Left hindlimb (tissue), 1 donor: ENCODE measurements around the gene KIAA1671.

ENCODE experiments used
- DNase-seq: peaks from one replicate; pipeline ENCODE4 v3.0.0-alpha.2; 2018

KIAA1671 gene

DNA sequence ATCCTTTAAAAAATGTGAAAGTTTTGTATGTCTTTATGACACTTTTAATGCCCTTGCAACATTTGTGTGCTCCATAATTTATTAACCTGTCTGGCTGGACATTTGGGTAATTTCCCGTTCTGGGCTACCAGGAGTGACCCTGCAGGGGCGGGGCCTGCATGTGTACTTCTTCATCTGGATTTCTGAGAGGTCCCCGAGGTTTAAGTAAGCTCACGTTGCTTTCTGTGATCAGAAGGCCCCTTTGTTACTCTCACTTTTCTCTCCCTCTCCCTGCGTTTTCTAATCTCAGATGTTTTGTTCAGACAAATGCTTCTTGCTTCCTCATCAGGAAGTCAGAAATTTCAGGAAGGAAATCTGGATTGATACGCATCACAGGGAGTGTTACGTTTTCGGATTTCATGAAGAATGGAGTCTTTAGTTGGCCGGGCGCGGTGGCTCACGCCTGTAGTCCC is 168.3 kb downstream of the KIAA1671 start:
- no peak for DNase-seq

GRCh38 chr22:25122136-25122764 is 169.7 kb downstream of the KIAA1671 start:
- DNase-seq: no peak

- DNase-seq: no peak
Observed at GRCh38 chr22:25123677-25124076, 171.2 kb downstream of the KIAA1671 start.

- DNase-seq: no peak
Observed at GRCh38 chr22:25125693-25126357, 173.3 kb downstream of the KIAA1671 start.

DNA sequence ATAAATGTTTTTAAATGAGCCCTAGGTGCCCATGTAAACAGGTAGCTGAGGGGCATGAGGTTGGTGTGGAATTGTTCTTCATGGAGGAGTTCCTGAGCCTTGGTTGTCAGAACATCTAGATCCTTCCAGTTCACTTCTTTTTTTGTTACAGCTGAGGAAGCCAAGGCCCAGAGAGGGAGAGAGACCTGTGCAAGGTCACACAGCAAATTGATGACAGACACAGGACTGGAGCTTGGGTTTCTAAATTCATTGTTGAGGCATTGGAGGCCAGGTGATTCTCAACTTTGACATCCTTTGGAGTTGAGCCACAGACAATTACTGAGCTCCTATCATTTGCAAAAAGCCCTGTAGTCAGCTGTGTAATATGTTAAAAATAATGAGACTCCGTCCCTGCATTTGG is 174.0 kb downstream of the KIAA1671 start:
- no peak for DNase-seq

DNA sequence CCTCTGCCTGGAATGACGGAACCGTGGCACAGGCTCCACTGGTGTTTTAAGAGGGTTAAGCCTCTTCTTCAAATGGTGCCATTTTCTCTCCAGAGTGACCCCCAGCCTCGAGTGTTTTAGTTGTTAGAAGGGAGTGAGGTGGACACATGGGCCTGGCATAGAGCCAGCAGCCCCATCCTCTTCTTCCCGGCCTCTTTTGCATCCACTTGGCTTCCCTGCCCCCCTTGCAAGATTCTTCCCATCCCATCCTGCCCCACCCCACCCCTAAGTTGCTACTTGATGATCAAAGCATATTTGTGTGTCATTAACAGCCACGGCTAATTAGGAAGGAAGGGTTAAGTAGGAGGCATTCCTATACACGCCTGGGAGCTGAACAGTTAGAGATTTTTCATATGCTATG is 174.8 kb downstream of the KIAA1671 start:
- no peak for DNase-seq

GRCh38 chr22:25130462-25130861 is 177.9 kb downstream of the KIAA1671 start:
- DNase-seq: no peak

- DNase-seq: no peak
Observed at GRCh38 chr22:25131198-25131887, 178.8 kb downstream of the KIAA1671 start.

- DNase-seq: no peak
Observed at GRCh38 chr22:25134028-25134427, 181.5 kb downstream of the KIAA1671 start.

DNA sequence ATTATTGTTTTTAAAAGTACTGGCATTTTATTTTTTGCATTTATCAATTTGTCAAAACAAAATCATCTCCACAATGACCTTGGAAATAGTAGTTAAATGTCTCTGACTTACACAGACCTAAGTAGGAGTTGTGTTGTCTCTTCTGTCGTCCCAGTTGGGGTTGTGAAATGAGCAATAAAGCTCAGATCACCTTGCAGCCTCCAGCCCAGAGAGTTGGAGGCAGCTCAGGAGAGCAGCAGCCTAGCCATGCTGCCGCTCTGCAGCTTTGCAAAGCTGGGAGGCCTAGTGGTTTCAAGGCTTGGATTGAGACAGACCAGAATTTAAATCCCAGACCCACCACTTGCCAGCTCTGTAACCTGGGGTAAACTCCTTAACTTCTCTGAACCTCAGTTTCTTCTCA is 181.9 kb downstream of the KIAA1671 start:
- no peak for DNase-seq

DNA sequence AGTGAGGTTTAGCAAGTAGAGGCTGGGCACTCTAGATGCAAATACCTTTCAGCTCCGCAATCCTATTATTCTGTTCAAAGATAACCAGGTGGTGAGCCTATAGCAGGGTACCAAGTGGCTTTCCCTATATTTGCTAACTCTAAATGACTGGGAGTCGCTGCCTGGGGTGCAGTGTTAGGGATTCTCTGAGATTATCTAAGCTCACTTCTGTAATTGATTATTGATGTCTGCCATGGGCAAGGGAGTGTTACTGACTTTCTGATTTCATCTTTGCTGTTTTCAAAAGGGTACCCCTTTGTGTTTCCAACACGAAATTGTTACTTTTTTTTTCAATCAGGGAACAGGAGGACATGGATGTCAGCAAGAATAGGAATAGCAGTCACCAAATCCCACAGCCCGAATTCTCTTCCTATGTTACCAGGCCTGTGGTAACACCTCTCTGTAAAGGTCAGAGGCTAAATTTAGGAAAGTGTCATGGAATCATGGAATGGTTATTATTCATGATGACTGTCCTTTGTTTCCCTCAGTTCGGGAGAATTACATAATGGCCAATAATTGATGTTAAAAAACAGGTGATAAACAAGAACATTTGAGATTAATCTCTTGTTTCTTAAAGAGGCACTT is 184.5 kb downstream of the KIAA1671 start:
- DNase-seq: no peak

- DNase-seq: no peak
Observed at GRCh38 chr22:25137577-25138525, 185.3 kb downstream of the KIAA1671 start.

DNA sequence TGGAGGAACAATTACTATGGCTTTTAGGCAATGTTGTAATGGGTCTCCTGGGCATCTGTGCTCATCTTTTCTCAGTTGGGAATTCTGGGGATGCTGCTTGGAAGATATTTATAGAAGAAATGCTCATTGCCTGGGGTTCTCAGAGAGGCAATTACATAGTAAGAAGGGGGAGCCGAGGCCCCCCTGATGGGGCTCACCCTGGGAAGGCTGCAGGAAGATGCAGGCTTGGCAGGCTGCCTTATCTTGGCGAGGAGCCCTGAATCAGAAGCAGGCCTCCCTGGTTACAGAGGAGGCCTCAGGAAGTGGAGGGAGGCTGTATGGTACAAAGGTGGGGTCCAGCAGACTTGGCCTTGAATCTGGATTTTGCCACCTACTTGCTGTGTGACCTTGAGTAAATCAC is 186.5 kb downstream of the KIAA1671 start:
- no peak for DNase-seq

DNA sequence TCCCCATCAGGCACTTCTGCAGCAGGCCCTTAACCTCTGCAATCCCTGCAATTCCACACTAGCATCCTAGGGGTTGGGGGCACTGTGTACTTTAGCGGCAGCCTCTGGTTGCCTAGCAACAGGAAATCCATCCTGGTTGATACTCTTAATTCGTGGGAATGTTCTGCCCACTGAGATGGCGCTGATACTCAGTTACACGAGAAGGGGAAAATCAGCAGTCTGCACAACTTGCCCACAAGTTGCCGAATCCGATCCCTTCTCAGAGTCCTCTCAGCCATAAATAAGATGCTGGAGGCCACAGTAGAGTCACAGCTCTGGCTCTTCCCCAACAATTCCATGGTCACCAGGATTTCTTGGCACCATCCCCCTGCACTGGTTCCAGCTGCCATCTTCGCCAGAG is 189.6 kb downstream of the KIAA1671 start:
- no peak for DNase-seq

DNA sequence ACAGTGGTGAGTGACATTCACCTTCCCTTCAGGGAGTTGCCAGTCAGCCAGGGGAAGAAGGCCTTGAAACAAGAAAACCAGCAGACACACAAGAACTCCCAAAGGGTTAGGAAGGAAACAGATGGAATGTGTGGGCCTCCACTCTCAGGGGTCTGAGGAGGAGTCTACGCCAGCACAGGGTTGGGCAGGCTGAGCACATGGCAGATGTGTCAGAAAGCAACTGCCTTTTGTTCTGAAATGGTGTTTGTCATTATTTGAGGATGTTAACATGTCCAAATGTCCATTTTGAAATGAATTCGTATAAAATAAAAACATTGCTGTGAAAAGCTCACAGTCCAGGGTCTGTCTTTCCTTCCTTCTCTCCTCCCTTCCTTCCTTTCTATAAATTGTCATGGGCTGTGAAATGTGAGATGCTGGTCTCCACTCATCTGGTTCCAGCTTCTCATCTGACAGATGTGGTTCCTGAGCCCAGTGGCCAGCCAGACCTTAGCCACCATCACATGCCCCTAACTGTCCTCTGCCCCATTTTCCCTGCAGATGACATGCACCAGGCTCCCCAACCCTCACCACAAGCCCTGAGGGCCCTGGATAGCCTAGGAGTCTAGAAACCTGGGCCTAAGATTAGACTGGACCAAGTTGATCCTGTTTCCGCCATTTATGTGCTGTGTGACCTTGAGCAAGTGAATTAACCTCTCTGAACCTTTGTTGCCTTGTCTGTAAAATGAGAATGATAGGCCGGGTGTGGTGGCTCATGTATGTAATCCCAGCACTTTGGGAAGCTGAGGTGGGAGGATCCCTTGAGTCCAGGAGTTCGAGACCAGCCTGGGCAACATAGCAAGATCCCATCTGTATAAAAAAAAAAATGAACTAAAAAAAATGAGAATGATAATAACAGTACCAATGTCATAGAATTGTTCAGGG is 190.9 kb downstream of the KIAA1671 start:
- DNase-seq: no peak

- DNase-seq: no peak
Observed at GRCh38 chr22:25144522-25144921, 192.0 kb downstream of the KIAA1671 start.

- DNase-seq: no peak
Observed at GRCh38 chr22:25146307-25146706, 193.8 kb downstream of the KIAA1671 start.

DNA sequence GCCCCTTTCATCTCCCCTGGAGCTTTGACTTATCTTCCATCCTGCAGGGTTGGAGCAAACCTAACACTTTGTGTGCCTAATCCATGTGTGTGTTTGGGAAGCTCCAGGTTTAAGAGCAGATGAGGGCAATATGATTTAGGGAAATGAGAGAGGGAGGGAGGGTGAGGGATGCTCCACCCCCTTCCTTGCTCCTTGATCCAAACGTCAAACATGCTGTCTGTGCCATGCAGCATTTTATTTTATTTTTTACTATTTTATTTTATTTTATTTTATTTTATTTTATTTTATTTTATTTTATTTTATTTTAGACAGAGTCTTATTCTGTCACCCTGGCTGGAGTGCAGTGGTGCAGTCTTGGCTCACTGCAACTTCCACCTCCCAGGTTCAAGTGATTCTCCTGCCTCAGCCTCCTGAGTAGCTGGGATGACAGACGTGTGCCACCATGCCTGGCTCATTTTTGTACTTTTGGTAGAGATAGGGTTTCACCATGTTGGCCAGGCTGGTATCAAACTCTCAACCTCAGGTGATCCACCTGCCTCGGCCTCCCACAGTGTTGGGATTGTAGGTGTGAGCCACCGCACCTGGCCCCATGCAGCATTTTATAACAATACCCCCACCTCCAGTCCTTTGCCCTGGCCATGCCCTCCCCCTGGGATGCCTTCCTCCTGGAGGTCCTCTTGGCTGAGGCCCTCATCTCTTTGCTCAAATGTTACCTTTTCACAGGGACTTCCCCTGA is 194.6 kb downstream of the KIAA1671 start:
- DNase-seq: no peak

GRCh38 chr22:25147642-25147928 is 195.1 kb downstream of the KIAA1671 start:
- DNase-seq: no peak

DNA sequence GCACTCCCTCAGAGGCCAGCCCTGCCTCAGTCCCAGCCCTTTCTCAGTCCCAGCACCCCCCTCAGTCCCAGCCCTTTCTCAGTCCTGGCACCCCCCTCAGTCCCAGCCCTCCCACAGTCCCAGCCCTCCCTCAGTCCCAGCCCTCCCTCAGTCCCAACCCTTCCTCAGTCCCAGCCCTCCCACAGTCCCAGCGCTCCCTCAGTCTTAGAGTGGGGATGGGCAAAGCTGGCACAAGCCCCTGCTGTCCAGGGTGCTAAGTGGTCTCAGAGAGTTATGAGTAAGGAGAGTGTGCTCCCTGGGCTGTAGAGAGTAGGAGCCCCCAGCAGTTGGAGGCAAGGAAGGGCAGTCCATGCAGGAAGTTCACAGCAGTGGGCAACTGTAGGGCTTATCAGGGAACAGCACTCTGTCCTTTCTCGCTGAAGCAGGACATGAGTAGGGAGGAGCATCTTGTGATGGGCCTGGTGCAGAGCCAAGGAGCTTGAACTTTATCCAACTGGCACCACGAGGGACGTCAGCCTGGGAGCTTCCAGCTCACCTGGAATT is 195.7 kb downstream of the KIAA1671 start:
- no peak for DNase-seq

DNA sequence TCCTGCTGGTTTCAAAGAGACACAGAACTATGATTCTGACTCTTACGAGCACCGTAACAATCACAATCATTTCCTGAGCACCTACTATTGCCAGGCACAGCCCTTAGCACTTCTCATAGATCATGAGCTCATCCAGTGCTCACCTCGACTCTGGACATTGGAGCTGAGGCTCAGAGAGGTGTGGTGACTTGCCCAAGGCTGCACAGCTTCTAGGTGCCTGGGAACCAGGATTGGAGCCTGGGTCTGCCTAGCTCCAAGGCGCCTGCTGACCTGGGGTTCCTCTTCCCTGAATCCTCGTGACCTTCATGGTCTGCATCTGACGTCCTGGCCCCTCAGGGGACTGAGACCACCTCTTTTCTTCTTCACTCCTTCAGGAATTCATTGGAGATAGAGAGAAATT is 196.5 kb downstream of the KIAA1671 start:
- no peak for DNase-seq
